ENCODE measurements around the gene PTPRN2.

Gene PTPRN2

GRCh38 chr7:158016180-158017097, 571.2 kb downstream of the PTPRN2 start:
- no peak for DNase-seq

GRCh38 chr7:158015403-158016179, 572.0 kb downstream of the PTPRN2 start:
- DNase-seq = no peak

- no peak for DNase-seq
Measured at GRCh38 chr7:158014976-158015375, 572.6 kb downstream of the PTPRN2 start.

GRCh38 chr7:158013085-158013668, 574.4 kb downstream of the PTPRN2 start:
- DNase-seq = no peak

GRCh38 chr7:158011941-158012340, 575.7 kb downstream of the PTPRN2 start:
- no peak for DNase-seq

- DNase-seq = no peak
Measured at GRCh38 chr7:158010961-158011693, 576.5 kb downstream of the PTPRN2 start.

- DNase-seq = no peak
Measured at GRCh38 chr7:158009886-158010285, 577.7 kb downstream of the PTPRN2 start.

- DNase-seq = no peak
Measured at GRCh38 chr7:158008267-158008666, 579.4 kb downstream of the PTPRN2 start.

GRCh38 chr7:158007697-158008257, 579.8 kb downstream of the PTPRN2 start:
- DNase-seq = no peak

- no peak for DNase-seq
Measured at GRCh38 chr7:158006841-158007696, 580.6 kb downstream of the PTPRN2 start.

GRCh38 chr7:158005531-158005930, 582.1 kb downstream of the PTPRN2 start:
- no peak for DNase-seq

GRCh38 chr7:158004123-158004490, 583.5 kb downstream of the PTPRN2 start:
- DNase-seq = no peak

- DNase-seq = no peak
Measured at GRCh38 chr7:158003441-158004122, 584.0 kb downstream of the PTPRN2 start.

GRCh38 chr7:158002486-158003080, 585.0 kb downstream of the PTPRN2 start:
- DNase-seq = no peak

GRCh38 chr7:158001621-158002320, 585.9 kb downstream of the PTPRN2 start:
- no peak for DNase-seq

- DNase-seq = no peak
Measured at GRCh38 chr7:158001003-158001402, 586.6 kb downstream of the PTPRN2 start.

GRCh38 chr7:158000160-158000559, 587.5 kb downstream of the PTPRN2 start:
- no peak for DNase-seq

GRCh38 chr7:157998884-157999552, 588.6 kb downstream of the PTPRN2 start:
- no peak for DNase-seq

- DNase-seq = no peak
Measured at GRCh38 chr7:157997471-157997870, 590.2 kb downstream of the PTPRN2 start.
